HepG2 (cell line): ENCODE measurements around the gene IKZF5.

ENCODE experiments used
- AGO2 ChIP-seq: fragments of 200-400 bp; formaldehyde crosslinking; optimal IDR thresholded peaks from 2 replicates; pipeline ENCODE3; 2017; ENCODE audit warnings: mild to moderate bottlenecking, low read depth, low read length, moderate library complexity
- CENPT ChIP-seq: sonication (generic); formaldehyde crosslinking; IDR thresholded peaks from 2 replicates; pipeline ENCODE4 v1.8.0; 2022; ENCODE audit warnings: low read depth, mild to moderate bottlenecking, moderate library complexity, missing genetic modification reagents
- EED ChIP-seq: sonication (generic); formaldehyde crosslinking; IDR thresholded peaks from 2 replicates; pipeline ENCODE4 v1.5.0; 2020; ENCODE audit warnings: mild to moderate bottlenecking, missing genetic modification reagents
- ELF4 ChIP-seq: sonication (generic); formaldehyde crosslinking; IDR thresholded peaks from 2 replicates; pipeline ENCODE4 v1.5.0; 2020; ENCODE audit warnings: missing genetic modification reagents, mild to moderate bottlenecking, moderate library complexity, borderline replicate concordance
- HCFC1 ChIP-seq: fragments of 150-350 bp; IDR thresholded peaks from 2 replicates; pipeline ENCODE4 v1.6.1; 2014; ENCODE audit warnings: low read depth, low read length
- MYC ChIP-seq: sonication (generic); formaldehyde crosslinking; IDR thresholded peaks from 2 replicates; pipeline ENCODE4 v1.9.0; 2021; ENCODE audit warnings: missing genetic modification reagents, borderline replicate concordance
- POLR2A ChIP-seq, 2 experiments: IDR thresholded peaks; 2 replicates each; pipeline ENCODE4 v1.6.1; 2011; ENCODE audit warnings: low read depth in 2 of 2, low read length in 2 of 2, mild to moderate bottlenecking in 1 of 2, moderate library complexity in 1 of 2; ENCODE audit not compliant: insufficient read depth in 1 of 2
- POLR2AphosphoS5 ChIP-seq: IDR thresholded peaks from 2 replicates; pipeline ENCODE4 v1.6.1; 2012; ENCODE audit warnings: low read depth, low read length
- RAD21 ChIP-seq: fragments of 450-650 bp; formaldehyde crosslinking; IDR thresholded peaks from 2 replicates; pipeline ENCODE4 v1.5.0; 2020; ENCODE audit warnings: mild to moderate bottlenecking
- ZNF644 ChIP-seq: IDR thresholded peaks from 2 replicates; pipeline ENCODE4 v1.6.1; 2016; ENCODE audit warnings: low read depth
- ZNF879 ChIP-seq: sonication (generic); formaldehyde crosslinking; IDR thresholded peaks from 2 replicates; pipeline ENCODE4 v1.8.1; 2023; ENCODE audit warnings: missing genetic modification reagents
- TF ChIP-seq, protein P1 (sequence below): sonication (generic); formaldehyde crosslinking; IDR thresholded peaks from 2 replicates; pipeline ENCODE4 v1.5.0; 2020; ENCODE audit warnings: mild to moderate bottlenecking, missing genetic modification reagents, moderate library complexity
- TF ChIP-seq, protein P2 (sequence below): conservative IDR thresholded peaks from 2 replicates; pipeline ENCODE4 v1.6.1; 2018; ENCODE audit warnings: missing genetic modification reagents
- TF ChIP-seq, protein P3 (sequence below): sonication (generic); formaldehyde crosslinking; IDR thresholded peaks from 2 replicates; pipeline ENCODE4 v1.8.1; 2023; ENCODE audit warnings: missing genetic modification reagents, inconsistent platforms, borderline replicate concordance

DNA sequence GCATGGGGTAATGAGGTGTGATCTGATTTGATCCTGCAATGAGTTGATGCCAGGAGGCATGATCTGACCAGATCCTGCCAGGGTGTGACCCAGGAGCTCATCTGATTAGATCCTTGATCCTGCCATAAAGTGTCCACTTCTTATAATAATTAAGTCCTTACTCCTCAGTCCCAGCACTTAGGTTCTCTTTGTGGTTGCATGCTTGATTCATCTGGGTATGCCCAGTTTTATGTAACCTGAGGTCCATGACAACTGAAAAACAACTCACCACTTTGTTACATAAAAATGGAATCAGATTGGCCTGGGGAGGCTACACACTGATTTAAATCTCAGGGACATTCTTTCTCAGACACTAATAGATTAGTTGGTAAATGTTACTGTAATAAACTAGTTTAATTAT lies 19.3 kb upstream of the IKZF5 start:
- TF ChIP-seq POLR2AphosphoS5 (no peak), ZNF879 (no peak), AGO2 (no peak), RAD21 (CRISPR knock-in tag) (no peak), POLR2A (IDR thresholded peaks at IDR 0.05; ENCODE audit: insufficient read depth in 1 of 2, low read depth in 2 of 2, low read length in 2 of 2) (no peak), ELF4 (CRISPR knock-in tag) (no peak), MYC (CRISPR knock-in tag) (no peak), HCFC1 (no peak), CENPT (CRISPR knock-in tag) (no peak), ZNF644 (CRISPR knock-in tag) (no peak), EED (no peak)
- TF ChIP-seq, protein P1, sequence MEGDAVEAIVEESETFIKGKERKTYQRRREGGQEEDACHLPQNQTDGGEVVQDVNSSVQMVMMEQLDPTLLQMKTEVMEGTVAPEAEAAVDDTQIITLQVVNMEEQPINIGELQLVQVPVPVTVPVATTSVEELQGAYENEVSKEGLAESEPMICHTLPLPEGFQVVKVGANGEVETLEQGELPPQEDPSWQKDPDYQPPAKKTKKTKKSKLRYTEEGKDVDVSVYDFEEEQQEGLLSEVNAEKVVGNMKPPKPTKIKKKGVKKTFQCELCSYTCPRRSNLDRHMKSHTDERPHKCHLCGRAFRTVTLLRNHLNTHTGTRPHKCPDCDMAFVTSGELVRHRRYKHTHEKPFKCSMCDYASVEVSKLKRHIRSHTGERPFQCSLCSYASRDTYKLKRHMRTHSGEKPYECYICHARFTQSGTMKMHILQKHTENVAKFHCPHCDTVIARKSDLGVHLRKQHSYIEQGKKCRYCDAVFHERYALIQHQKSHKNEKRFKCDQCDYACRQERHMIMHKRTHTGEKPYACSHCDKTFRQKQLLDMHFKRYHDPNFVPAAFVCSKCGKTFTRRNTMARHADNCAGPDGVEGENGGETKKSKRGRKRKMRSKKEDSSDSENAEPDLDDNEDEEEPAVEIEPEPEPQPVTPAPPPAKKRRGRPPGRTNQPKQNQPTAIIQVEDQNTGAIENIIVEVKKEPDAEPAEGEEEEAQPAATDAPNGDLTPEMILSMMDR (CRISPR knock-in tag): no peak
- TF ChIP-seq, protein P2, sequence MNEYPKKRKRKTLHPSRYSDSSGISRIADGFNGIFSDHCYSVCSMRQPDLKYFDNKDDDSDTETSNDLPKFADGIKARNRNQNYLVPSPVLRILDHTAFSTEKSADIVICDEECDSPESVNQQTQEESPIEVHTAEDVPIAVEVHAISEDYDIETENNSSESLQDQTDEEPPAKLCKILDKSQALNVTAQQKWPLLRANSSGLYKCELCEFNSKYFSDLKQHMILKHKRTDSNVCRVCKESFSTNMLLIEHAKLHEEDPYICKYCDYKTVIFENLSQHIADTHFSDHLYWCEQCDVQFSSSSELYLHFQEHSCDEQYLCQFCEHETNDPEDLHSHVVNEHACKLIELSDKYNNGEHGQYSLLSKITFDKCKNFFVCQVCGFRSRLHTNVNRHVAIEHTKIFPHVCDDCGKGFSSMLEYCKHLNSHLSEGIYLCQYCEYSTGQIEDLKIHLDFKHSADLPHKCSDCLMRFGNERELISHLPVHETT (CRISPR knock-in tag): no peak
- TF ChIP-seq, protein P3, sequence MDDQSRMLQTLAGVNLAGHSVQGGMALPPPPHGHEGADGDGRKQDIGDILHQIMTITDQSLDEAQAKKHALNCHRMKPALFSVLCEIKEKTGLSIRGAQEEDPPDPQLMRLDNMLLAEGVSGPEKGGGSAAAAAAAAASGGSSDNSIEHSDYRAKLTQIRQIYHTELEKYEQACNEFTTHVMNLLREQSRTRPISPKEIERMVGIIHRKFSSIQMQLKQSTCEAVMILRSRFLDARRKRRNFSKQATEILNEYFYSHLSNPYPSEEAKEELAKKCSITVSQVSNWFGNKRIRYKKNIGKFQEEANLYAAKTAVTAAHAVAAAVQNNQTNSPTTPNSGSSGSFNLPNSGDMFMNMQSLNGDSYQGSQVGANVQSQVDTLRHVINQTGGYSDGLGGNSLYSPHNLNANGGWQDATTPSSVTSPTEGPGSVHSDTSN (CRISPR knock-in tag): no peak
